Astrocyte of the cerebellum (primary cell): ENCODE measurements around the gene NUDT3.
"Not testable (repeated sequence)": the region's sequence is repeated elsewhere in the genome, so short reads cannot be mapped to it uniquely, and the experiment has no call there.

ENCODE experiments used
- DNase-seq: peaks from one replicate; pipeline ENCODE4 v3.0.0-alpha.2; 2011; ENCODE audit warnings: low read depth
- H3K4me3 ChIP-seq: 2 replicates; pipeline ENCODE4 v1.5.1; 2011; ENCODE audit warnings: mild to moderate bottlenecking, low read depth, low read length, moderate library complexity
- in situ Hi-C: cut with HindIII; loops from 2 replicates; pipeline ENCODE4 v1.10.0; 2017; ENCODE audit warnings: low sequenced_read_pairs
- TF ChIP-seq, protein P1 (sequence below): IDR thresholded peaks from 2 replicates; pipeline ENCODE4 v1.5.1; 2012; ENCODE audit warnings: low read length, low read depth, moderate library complexity, mild to moderate bottlenecking; ENCODE audit errors: missing control alignments

The NUDT3 gene

DNA sequence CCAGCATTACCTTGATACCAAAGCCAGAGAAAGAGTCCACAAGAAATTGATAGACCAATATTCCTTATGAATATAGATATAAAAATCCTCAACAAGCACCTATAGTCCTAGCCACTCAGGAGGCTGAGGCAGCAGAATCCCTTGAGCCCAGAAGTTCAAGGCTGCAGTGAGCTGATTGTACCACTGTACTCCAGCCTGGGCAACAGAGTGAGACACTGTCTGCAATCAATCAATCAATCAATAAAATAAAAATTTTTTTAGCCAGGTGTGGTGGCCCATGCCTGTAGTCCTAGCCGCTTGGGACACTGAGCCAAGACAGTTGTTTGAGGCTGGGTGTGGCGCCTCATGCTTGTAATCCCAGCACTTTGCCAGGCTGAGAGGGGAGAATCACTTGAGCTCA, 124.7 kb downstream of the NUDT3 start:
- in situ Hi-C loops: no loop called here
- no peak for DNase-seq
- TF ChIP-seq, protein P1, sequence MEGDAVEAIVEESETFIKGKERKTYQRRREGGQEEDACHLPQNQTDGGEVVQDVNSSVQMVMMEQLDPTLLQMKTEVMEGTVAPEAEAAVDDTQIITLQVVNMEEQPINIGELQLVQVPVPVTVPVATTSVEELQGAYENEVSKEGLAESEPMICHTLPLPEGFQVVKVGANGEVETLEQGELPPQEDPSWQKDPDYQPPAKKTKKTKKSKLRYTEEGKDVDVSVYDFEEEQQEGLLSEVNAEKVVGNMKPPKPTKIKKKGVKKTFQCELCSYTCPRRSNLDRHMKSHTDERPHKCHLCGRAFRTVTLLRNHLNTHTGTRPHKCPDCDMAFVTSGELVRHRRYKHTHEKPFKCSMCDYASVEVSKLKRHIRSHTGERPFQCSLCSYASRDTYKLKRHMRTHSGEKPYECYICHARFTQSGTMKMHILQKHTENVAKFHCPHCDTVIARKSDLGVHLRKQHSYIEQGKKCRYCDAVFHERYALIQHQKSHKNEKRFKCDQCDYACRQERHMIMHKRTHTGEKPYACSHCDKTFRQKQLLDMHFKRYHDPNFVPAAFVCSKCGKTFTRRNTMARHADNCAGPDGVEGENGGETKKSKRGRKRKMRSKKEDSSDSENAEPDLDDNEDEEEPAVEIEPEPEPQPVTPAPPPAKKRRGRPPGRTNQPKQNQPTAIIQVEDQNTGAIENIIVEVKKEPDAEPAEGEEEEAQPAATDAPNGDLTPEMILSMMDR: no peak
- no peak overlapping the region for H3K4me3 ChIP-seq

DNA sequence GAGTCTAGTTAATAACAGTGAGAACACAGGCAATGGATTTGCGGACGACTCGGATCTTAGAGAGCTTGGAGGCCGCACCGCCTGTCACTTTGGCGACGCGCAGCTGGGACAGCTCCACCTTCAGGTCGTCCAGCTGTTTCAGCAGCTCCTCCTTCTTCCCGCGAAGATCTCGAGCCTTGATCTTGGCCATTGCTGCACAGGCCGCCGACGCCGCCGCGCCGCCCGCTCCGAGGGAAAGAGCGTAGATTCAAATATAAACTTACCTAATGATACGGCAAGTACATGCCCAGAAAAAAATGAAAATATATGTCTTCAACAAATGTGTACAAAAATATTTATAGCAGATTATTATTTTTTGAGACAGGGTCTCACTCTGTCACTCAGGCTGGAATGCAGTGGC, 129.0 kb downstream of the NUDT3 start:
- H3K4me3 ChIP-seq, in situ Hi-C loops, DNase-seq: not testable (repeated sequence)

- DNase-seq: no peak
- in situ Hi-C loops: no loop called here
- no peak overlapping the region for H3K4me3 ChIP-seq
- TF ChIP-seq, protein P1: no peak
Measured at GRCh38 chr6:34260576-34261267, 131.7 kb downstream of the NUDT3 start.

DNA sequence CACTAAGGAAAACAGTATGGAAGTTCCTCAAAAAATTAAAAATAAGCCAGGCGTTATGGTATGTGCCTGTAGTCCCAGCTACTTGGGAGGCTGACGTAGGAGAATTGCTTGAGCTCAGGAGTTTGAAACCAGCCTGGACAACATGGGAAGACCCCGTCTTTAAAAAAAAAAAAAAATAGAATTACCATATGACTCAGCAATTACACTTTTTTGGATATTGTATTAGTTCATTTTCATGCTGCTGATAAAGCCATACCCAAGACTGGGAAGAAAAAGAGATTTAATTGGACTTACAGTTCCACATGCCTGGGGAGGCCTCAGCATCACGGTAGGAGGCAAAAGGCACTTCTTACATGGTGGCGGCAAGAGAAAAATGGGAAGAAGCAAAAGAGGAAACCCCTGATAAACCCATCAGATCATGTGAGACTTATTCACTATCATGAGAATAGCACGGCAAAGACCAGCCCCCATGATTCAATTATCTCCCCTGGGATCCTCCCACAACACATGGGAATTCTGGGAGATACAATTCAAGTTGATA, 132.9 kb downstream of the NUDT3 start:
- in situ Hi-C loops: no loop called here
- TF ChIP-seq, protein P1: no peak
- H3K4me3 ChIP-seq: no peak overlapping the region
- no peak for DNase-seq

DNA sequence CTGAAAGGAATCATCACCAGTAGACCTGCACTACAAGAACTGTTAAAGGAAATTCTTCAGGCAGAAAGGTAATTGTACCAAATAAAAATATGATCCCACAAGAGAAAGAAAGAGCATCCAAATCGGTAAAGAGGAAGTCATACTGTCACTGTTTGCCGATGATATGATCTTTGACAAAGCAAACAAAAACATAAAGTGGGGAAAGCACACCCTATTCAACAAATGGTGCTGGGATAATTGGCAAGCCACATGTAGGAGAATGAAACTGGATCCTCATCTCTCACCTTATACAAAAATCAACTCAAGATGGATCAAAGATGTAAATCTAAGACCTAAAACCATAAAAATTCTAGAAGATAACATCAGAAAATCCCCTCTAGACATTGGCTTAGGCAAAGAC, 140.1 kb downstream of the NUDT3 start:
- in situ Hi-C loops, DNase-seq, H3K4me3 ChIP-seq: not testable (repeated sequence)

- peak overlapping the region; percentile 88 for H3K4me3 ChIP-seq
- DNase-seq: no peak
- TF ChIP-seq, protein P1: no peak
Measured at GRCh38 chr6:34249469-34250261, 142.8 kb downstream of the NUDT3 start.

DNA sequence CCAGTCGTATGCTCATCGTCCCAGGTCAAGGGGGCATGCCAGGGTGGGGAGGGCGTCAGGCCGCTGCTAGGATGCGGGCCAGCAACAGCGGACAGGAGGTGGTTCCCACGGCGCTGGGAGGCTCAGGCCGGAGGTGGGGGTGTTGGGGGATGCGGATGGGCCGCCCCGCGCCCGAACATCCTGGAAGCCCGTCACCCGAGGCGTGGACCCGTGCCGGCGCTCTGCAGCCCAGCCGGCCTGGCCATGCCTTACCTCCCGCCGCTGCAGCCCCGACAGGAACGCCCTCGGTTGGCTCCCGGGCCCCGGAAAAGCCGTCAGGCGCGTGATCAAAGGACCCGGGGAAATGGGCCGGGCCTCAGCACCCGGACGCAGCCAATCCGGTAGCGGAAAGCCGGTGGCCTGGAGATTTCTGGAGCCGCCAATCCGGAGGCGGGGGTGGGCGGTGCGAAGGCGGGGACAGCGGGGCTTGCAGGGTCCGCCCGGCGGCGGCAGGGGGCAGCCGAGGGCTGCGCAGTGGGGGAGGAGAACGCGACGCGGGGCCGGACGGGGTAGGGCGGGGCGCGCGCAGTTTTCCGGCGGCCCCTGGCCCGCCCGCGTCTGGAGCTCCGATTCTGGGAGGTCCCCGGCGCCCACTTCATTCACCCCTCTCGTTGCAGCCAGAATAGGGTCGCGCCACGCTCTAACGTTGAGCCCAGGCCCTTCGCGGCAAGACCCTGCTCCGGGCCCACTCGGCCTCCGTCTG, 143.6 kb downstream of the NUDT3 start, which contains the start of gene SMIM29:
Gene SMIM29 (minus strand): TSS at position 280 of the 742 bp plus-strand sequence. CDS start 1,215 bp downstream, outside the sequence.
- DNase-seq: peak; percentile 86
- H3K4me3 ChIP-seq: peak within 1 kb of the TSS; percentile 88
- TF ChIP-seq, protein P1: peak; percentile 83
- in situ Hi-C loops: no loop called here

More at GRCh38 chr6:34249469-34250261, 142.8 kb downstream of the NUDT3 start:
- in situ Hi-C loops: no loop called here
